ENCODE data around the gene PRSS56. TPM values are rescaled to one million over a fixed set of nuclear protein-coding genes. Genes with fewer than 3 reads are reported as not detected.

Gene PRSS56
- total RNA-seq, 1 experiment from 2014 or later, result not detected

DNA sequence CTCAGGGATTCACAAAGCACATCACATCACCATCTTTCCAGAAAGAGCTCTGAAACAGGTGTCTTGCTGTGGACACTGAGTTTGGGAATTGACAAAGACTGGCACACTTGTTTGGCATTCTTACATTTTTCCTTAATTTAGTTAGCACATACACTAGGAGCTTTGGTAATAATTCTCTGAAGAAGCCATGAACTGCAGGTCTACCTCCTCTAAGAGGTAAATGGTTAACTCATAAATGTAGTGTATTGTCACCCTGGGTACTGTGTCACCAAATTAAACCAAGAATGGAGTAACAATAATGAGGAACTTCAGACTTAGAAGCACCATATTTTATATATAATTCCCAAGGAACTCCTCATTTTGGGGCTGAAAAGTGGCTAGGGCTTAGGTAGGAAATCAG lies 52.9 kb downstream of the PRSS56 start:
- DNase-seq (ENCODE audit: low read depth), result no peak

DNA sequence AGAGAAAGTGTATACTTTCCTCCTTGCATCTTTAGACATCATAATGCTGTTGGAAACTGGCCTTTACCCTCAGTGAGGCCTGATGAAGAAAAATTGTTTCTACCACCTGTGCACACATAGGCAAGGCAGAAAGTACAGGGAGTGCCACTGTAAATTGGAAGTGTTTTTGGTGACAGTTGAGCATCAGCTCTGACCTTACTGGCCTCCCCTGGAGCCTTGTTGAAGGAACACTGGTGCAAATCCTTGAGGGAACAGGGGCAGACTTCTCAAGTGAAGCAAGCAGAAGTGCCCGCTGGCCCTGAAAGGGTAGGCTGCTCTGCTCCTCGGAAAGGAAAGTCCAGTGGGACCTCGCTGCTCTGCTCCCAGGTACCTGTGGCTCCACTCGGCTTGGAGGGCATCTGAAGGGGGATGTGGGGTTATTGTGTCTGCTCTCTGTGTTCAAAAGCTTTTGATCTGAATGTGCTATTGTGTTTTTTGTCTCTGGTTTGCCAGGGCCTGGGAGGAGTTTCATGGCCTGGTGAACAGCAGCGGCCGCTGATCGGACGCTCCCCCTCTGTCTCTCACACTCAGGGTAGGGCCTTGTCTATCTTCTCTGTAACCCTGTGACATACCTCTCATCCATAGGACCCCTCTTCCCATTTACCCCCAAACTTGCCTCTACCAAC lies 53.7 kb downstream of the PRSS56 start:
- DNase-seq (ENCODE audit: low read depth), result no peak

DNA sequence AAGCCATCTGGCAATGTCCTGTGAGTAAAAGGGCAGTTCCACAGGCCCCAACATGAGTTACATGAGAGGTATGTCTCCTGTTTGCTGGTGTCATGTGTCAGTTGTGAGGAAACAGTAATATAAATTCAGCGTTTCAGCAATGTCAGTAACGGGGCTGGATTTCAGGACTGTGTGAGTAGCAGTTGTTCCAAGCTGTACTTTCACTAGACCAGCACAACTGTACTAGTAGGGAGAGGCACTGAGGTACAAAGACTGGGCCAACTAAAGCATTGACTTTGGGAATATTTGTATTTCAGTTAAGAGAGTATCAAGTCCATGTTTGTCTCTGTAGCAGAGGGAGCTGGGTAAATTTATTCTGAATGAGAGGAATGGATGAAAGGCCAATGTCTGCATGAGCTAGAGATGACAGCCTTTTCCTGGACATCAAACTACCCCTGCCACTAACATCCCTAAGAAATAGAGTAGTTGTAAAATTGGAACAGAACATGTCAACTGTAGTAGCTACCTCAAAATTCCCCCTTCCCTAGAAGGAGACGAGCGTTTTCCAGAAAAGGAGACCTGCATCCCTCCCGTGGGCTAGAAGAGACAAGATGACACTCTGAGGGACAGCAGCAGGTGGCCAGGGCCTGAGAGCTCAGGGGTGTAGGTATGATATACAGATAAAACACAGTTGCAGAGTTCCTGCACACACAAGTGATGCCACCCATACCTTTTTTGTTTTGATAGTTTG lies 54.7 kb downstream of the PRSS56 start:
- no peak for DNase-seq (ENCODE audit: low read depth)

Other genes with a start within 250 kb of the PRSS56 start
- 0.03 TPM in 1 of 2 replicates, not detected in the other for gene ALPP, start 141.6 kb upstream of the PRSS56 start, total RNA-seq (2014; rRNA removed; shearing (Covaris generic))
- not detected in 2 replicates for gene ALPG, start 113.5 kb upstream of the PRSS56 start, total RNA-seq (2014; rRNA removed; shearing (Covaris generic))
- gene ALPI, start 64.2 kb upstream of the PRSS56 start, total RNA-seq (2014; rRNA removed; shearing (Covaris generic)), result not detected in 2 replicates
- gene ECEL1, start 32.6 kb upstream of the PRSS56 start, total RNA-seq (2014; rRNA removed; shearing (Covaris generic)), result not detected in 2 replicates
- gene CHRND, start 5.8 kb downstream of the PRSS56 start, total RNA-seq (2014; rRNA removed; shearing (Covaris generic)), result not detected in 2 replicates
- not detected in 2 replicates for gene CHRNG, start 19.3 kb downstream of the PRSS56 start, total RNA-seq (2014; rRNA removed; shearing (Covaris generic))
- gene TIGD1, start 30.2 kb downstream of the PRSS56 start, total RNA-seq (2014; rRNA removed; shearing (Covaris generic)), result 5.4 and 8.4 TPM in 2 replicates
- 80.5 and 109 TPM in 2 replicates for gene EIF4E2, start 30.3 kb downstream of the PRSS56 start, total RNA-seq (2014; rRNA removed; shearing (Covaris generic))
- 0.06 and 0.95 TPM in 2 replicates for gene EFHD1, start 113.2 kb downstream of the PRSS56 start, total RNA-seq (2014; rRNA removed; shearing (Covaris generic))
- gene GIGYF2, start 176.9 kb downstream of the PRSS56 start, total RNA-seq (2014; rRNA removed; shearing (Covaris generic)), result 44.4 and 56.9 TPM in 2 replicates